ENCODE results near the gene LCE4A.

- no peak for TF ChIP-seq TRIM28 (IDR thresholded peaks at IDR 0.05)
- no peak for TF ChIP-seq PBX2 (CRISPR knock-in tag; IDR thresholded peaks at IDR 0.05; ENCODE audit: low read depth)
- TF ChIP-seq PBX2 (tag; conservative IDR thresholded peaks at IDR 0.05; ENCODE audit: low read depth): no peak
- TF ChIP-seq ZEB2 (IDR thresholded peaks at IDR 0.05): no peak
Measured at GRCh38 chr1:152737997-152738396, 30.0 kb downstream of the LCE4A start.

Measured in K562 (cell line).